GM18520 (cell line): ENCODE results near the gene NR5A2.

ENCODE experiments used
- ATAC-seq: cut with Tn5 transposase; IDR thresholded peaks from one replicate; pipeline ENCODE4 v1.9.1; 2021; ENCODE audit not compliant: unreplicated experiment

Gene NR5A2

GRCh38 chr1:200062143-200062542, 34.6 kb downstream of the NR5A2 start:
- no peak for ATAC-seq

- ATAC-seq = peak; percentile 91
Measured at GRCh38 chr1:200072636-200073285, 45.3 kb downstream of the NR5A2 start.

- ATAC-seq = no peak
Measured at GRCh38 chr1:200073286-200073637, 45.8 kb downstream of the NR5A2 start.

- no peak for ATAC-seq
Measured at GRCh38 chr1:200075522-200075921, 48.0 kb downstream of the NR5A2 start.

GRCh38 chr1:200075938-200076546, 48.5 kb downstream of the NR5A2 start:
- ATAC-seq = no peak

GRCh38 chr1:200079232-200079940, 51.9 kb downstream of the NR5A2 start:
- ATAC-seq = no peak

GRCh38 chr1:200081151-200081968, 53.9 kb downstream of the NR5A2 start:
- ATAC-seq = no peak

- no peak for ATAC-seq
Measured at GRCh38 chr1:200081969-200082245, 54.4 kb downstream of the NR5A2 start.

- ATAC-seq = no peak
Measured at GRCh38 chr1:200082329-200082728, 54.8 kb downstream of the NR5A2 start.

GRCh38 chr1:200090252-200091159, 63.0 kb downstream of the NR5A2 start:
- ATAC-seq = no peak

GRCh38 chr1:200095057-200095577, 67.6 kb downstream of the NR5A2 start:
- no peak for ATAC-seq

GRCh38 chr1:200096774-200097173, 69.3 kb downstream of the NR5A2 start:
- ATAC-seq = no peak

GRCh38 chr1:200099040-200099439, 71.5 kb downstream of the NR5A2 start:
- no peak for ATAC-seq

- ATAC-seq = no peak
Measured at GRCh38 chr1:200103966-200104583, 76.6 kb downstream of the NR5A2 start.

- ATAC-seq = no peak
Measured at GRCh38 chr1:200107004-200107470, 79.5 kb downstream of the NR5A2 start.

- ATAC-seq = no peak
Measured at GRCh38 chr1:200108659-200109058, 81.1 kb downstream of the NR5A2 start.

- no peak for ATAC-seq
Measured at GRCh38 chr1:200112290-200112689, 84.8 kb downstream of the NR5A2 start.

- no peak for ATAC-seq
Measured at GRCh38 chr1:200115532-200115931, 88.0 kb downstream of the NR5A2 start.

GRCh38 chr1:200116324-200116723, 88.8 kb downstream of the NR5A2 start:
- no peak for ATAC-seq
